GM19372 (cell line): ENCODE data around the gene PPP1R14C.

Experiments used
- ATAC-seq: cut with Tn5 transposase; IDR thresholded peaks from one replicate; pipeline ENCODE4 v1.9.1; 2021; ENCODE audit warnings: mild to moderate bottlenecking, low read depth, moderate library complexity; ENCODE audit not compliant: unreplicated experiment

The PPP1R14C gene

GRCh38 chr6:150211700-150212511 lies 69.1 kb downstream of the PPP1R14C start:
- no peak for ATAC-seq

- no peak for ATAC-seq
Measured at GRCh38 chr6:150212778-150213177, 69.9 kb downstream of the PPP1R14C start.

- no peak for ATAC-seq
Measured at GRCh38 chr6:150213301-150213700, 70.5 kb downstream of the PPP1R14C start.

- no peak for ATAC-seq
Measured at GRCh38 chr6:150214310-150214709, 71.5 kb downstream of the PPP1R14C start.

- ATAC-seq = no peak
Measured at GRCh38 chr6:150220634-150221551, 78.0 kb downstream of the PPP1R14C start.

GRCh38 chr6:150224820-150225219 lies 82.0 kb downstream of the PPP1R14C start:
- no peak for ATAC-seq

- ATAC-seq = no peak
Measured at GRCh38 chr6:150227281-150227680, 84.4 kb downstream of the PPP1R14C start.

- ATAC-seq = no peak
Measured at GRCh38 chr6:150228072-150228733, 85.4 kb downstream of the PPP1R14C start.

GRCh38 chr6:150229436-150230163 lies 86.8 kb downstream of the PPP1R14C start:
- no peak for ATAC-seq

GRCh38 chr6:150230164-150230561 lies 87.3 kb downstream of the PPP1R14C start:
- no peak for ATAC-seq

- no peak for ATAC-seq
Measured at GRCh38 chr6:150230832-150231524, 88.1 kb downstream of the PPP1R14C start.

GRCh38 chr6:150231525-150231850 lies 88.6 kb downstream of the PPP1R14C start:
- ATAC-seq = no peak

- ATAC-seq = no peak
Measured at GRCh38 chr6:150233843-150234269, 91.0 kb downstream of the PPP1R14C start.

GRCh38 chr6:150235218-150235617 lies 92.4 kb downstream of the PPP1R14C start:
- ATAC-seq = no peak

- no peak for ATAC-seq
Measured at GRCh38 chr6:150236114-150236513, 93.3 kb downstream of the PPP1R14C start.

- ATAC-seq = no peak
Measured at GRCh38 chr6:150236544-150236943, 93.7 kb downstream of the PPP1R14C start.

GRCh38 chr6:150237626-150238025 lies 94.8 kb downstream of the PPP1R14C start:
- ATAC-seq = no peak

GRCh38 chr6:150238336-150238741 lies 95.5 kb downstream of the PPP1R14C start:
- no peak for ATAC-seq

GRCh38 chr6:150238846-150239407 lies 96.1 kb downstream of the PPP1R14C start:
- no peak for ATAC-seq
